ENCODE results near the gene MT1X.
A peak's percentile ranks its signal among the peaks of the same experiment; 100 is the strongest.
"Not testable (repeated sequence)": the region's sequence is repeated elsewhere in the genome, so short reads cannot be mapped to it uniquely, and the experiment has no call there.

Gene MT1X

GRCh38 chr16:56717532-56717931 is 35.3 kb downstream of the MT1X start:
- not testable (repeated sequence) for H3K4me3 Mint-ChIP-seq, H3K9me3 Mint-ChIP-seq, H3K4me1 Mint-ChIP-seq, DNase-seq, H3K27ac Mint-ChIP-seq, H3K36me3 Mint-ChIP-seq
- CTCF ChIA-PET: interaction anchor here (0.7 to 1.1 kb wide), 2 partner anchors 42 to 189 kb away, joined by 3 to 5 read pairs; no protein-coding TSS in a partner anchor
- H3K27me3 Mint-ChIP-seq: peaks cover 17% of the 10 kb centered on the region

- H3K4me1 Mint-ChIP-seq: no peaks in the 10 kb centered on the region
- no peaks in the 10 kb centered on the region for H3K36me3 Mint-ChIP-seq
- DNase-seq: no peak
- no peaks in the 10 kb centered on the region for H3K9me3 Mint-ChIP-seq
- no peak overlapping the region for H3K4me3 Mint-ChIP-seq
- CTCF ChIA-PET: no interaction called here
- peaks cover 14% of the 10 kb centered on the region for H3K27me3 Mint-ChIP-seq
- H3K27ac Mint-ChIP-seq: no peak overlapping the region
Measured at GRCh38 chr16:56722200-56722842, 40.1 kb downstream of the MT1X start.

- no peak for DNase-seq
Measured at GRCh38 chr16:56724191-56724590, 41.9 kb downstream of the MT1X start.

DNA sequence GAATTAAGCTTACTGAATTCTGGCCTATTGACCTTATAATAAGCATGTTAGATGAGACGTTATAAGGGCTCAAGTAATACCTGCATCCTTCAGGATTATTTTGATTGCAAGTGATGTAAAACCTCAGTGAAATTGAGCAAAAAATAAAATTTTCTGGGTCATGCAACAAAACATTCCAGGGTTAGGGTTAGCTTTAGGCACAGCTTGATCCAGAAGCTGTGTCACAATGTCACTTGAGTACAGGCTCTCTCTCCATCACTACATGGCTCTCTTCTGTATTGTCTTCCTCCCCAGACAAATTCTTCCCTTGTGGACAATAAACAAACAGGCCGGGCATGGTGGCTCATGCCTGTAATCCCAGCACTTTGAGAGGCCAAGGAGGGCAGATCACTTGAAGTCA is 44.0 kb downstream of the MT1X start:
- H3K27ac Mint-ChIP-seq: no peak overlapping the region
- no peaks in the 10 kb centered on the region for H3K36me3 Mint-ChIP-seq
- CTCF ChIA-PET: no interaction called here
- H3K4me3 Mint-ChIP-seq: no peak overlapping the region
- no peak for DNase-seq
- peaks cover 13% of the 10 kb centered on the region for H3K4me1 Mint-ChIP-seq
- peaks cover 12% of the 10 kb centered on the region for H3K27me3 Mint-ChIP-seq
- no peaks in the 10 kb centered on the region for H3K9me3 Mint-ChIP-seq

More at GRCh38 chr16:56724191-56724590, 41.9 kb downstream of the MT1X start:
- CTCF ChIA-PET: interaction anchor here (1.1 kb wide), 1 partner anchor 22 kb away, joined by 3 read pairs; no protein-coding TSS in a partner anchor
- Mint-ChIP-seq H3K4me1 (peaks cover 8% of the 10 kb centered on the region), H3K27ac (no peak overlapping the region), H3K9me3 (no peaks in the 10 kb centered on the region), H3K36me3 (no peaks in the 10 kb centered on the region), H3K27me3 (peaks cover 14% of the 10 kb centered on the region), H3K4me3 (no peak overlapping the region)

DNA sequence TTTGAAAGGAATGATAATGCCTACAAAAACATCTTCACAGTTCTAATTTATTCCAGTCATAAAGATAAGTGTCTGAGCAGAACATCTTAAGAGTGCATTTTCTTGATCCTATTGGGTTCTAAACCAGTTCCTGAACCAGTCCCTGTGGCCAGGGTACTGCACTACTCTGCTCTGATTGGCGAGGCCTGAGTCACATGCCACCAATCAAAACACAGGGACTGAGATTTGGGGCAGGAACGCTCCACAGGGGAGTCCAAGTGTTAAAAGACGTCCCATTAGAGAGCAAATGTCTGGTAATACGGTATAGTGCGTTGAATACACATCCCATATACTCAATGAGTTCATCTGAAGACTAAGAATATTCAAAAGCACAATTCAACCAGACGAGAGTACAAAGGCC is 44.7 kb downstream of the MT1X start:
- no peak for DNase-seq
- CTCF ChIA-PET: no interaction called here
- Mint-ChIP-seq H3K4me3 (no peak overlapping the region), H3K9me3 (no peaks in the 10 kb centered on the region), H3K4me1 (peaks cover 13% of the 10 kb centered on the region), H3K27me3 (peaks cover 10% of the 10 kb centered on the region), H3K27ac (no peak overlapping the region), H3K36me3 (no peaks in the 10 kb centered on the region)

DNA sequence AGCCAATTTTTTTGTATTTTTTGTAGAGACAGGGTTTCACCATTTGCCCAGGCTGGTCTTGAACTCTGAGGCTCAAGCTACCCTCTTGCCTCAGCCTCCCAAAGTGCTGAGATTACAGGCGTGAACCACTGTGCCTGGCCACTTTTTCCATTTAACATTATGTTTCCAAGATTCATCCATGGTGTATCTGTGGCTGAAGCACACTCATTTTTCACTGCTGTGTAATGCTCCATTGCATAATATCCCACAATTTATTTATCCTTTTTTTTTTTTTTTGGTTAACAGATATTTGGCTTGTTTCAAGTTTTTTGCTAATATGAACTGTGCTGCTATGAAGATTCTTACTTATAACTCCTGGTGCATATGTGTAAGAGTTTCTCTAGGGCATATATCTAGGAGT is 45.8 kb downstream of the MT1X start:
- Mint-ChIP-seq H3K4me3 (no peak overlapping the region), H3K27me3 (peaks cover 5% of the 10 kb centered on the region), H3K9me3 (no peaks in the 10 kb centered on the region), H3K36me3 (no peaks in the 10 kb centered on the region), H3K4me1 (peaks cover 13% of the 10 kb centered on the region), H3K27ac (no peak overlapping the region)
- CTCF ChIA-PET: interaction anchor here (0.7 to 1.4 kb wide), 3 partner anchors 18 to 65 kb away, joined by 4 to 6 read pairs (median 4); no protein-coding TSS in a partner anchor
- no peak for DNase-seq

DNA sequence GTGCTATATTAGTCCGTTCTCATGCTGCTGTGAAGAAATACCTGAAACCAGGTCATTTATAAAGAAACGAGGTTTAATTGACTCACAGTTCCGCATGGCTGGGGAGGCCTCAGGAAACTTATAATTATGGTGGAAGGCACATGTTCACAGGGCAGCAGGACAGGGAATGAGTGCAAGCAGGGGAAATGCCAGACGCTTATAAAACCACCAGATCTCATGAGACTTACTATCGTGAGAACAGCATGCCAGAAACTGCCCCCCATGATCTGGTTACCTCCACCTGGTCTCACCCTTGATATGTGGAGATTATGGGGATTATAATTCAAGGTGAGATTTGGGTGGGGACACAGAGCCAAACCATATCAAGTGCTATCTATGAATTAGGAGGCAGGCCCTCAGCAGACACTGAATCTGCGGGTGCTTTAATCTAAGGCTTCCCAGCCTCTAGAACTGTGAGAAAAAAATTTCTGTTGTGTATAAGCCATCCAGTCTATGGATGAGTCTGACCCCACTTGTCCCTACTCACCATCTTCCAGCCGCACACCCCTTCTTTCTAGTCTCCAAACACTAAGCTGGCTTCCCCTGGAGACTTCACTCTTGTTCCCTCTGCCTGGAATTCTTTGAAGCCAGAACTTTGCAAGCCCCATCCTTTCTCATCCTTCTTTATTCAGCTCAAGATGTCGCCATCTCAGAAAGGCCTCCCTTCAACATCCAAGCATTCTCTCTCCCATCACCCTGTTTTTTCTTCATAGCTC is 46.9 kb downstream of the MT1X start:
- Mint-ChIP-seq H3K27ac (peak overlapping the region; percentile 56), H3K4me3 (no peak overlapping the region), H3K4me1 (peaks cover 13% of the 10 kb centered on the region), H3K36me3 (no peaks in the 10 kb centered on the region), H3K27me3 (peaks cover 4% of the 10 kb centered on the region), H3K9me3 (no peaks in the 10 kb centered on the region)
- CTCF ChIA-PET: interaction anchor here (0.8 kb wide), 3 partner anchors 19 to 291 kb away, joined by 4 to 5 read pairs (median 4); no protein-coding TSS in a partner anchor
- DNase-seq: no peak

GRCh38 chr16:56729735-56730662 is 47.7 kb downstream of the MT1X start, which contains the start of gene NUP93:
TSS of gene NUP93 (plus strand) at chr16:56730129. CDS start at chr16:56748248, 18,119 bp downstream.
- Mint-ChIP-seq H3K9me3 (no peaks in the 10 kb centered on the region), H3K36me3 (no peaks in the 10 kb centered on the region), H3K4me1 (peaks cover 13% of the 10 kb centered on the region), H3K4me3 (no peak within 1 kb of the TSS), H3K27ac (peak within 1 kb of the TSS; percentile 68), H3K27me3 (no peaks in the 10 kb centered on the region)
- peak; percentile 94 for DNase-seq
- CTCF ChIA-PET: interaction anchor here (0.8 kb wide), 2 partner anchors 101 to 292 kb away, joined by 4 to 5 read pairs; no protein-coding TSS in a partner anchor

DNA sequence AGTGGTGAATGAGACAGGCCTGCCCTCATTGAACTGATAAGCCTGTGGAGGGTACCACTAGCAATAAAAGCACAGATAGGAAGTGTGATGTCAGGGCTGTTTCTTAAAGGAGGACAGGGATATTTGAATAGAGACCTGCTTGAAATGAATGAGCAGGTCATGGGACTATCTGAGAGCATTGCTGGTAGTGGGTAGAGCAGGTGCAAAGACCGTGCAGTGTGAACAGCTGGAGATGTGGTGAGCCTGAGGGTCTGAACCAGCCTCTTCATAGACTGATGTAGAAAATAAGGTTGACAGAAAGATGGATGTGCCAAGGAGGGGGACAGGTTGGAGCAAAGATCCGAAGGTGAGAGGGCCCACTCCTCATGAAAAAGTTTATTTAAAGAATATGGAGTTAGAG is 50.1 kb downstream of the MT1X start:
- Mint-ChIP-seq H3K27ac (no peak overlapping the region), H3K36me3 (no peaks in the 10 kb centered on the region), H3K4me1 (peaks cover 18% of the 10 kb centered on the region), H3K4me3 (no peak overlapping the region), H3K27me3 (no peaks in the 10 kb centered on the region), H3K9me3 (no peaks in the 10 kb centered on the region)
- no peak for DNase-seq
- CTCF ChIA-PET: interaction anchor here (1.5 kb wide), 1 partner anchor 156 kb away, joined by 3 read pairs; no protein-coding TSS in a partner anchor

GRCh38 chr16:56732832-56733231 is 50.6 kb downstream of the MT1X start:
- Mint-ChIP-seq H3K9me3 (no peaks in the 10 kb centered on the region), H3K36me3 (no peaks in the 10 kb centered on the region), H3K27ac (no peak overlapping the region), H3K4me1 (peaks cover 20% of the 10 kb centered on the region), H3K4me3 (no peak overlapping the region), H3K27me3 (no peaks in the 10 kb centered on the region)
- CTCF ChIA-PET: interaction anchor here (1.5 kb wide), 1 partner anchor 156 kb away, joined by 3 read pairs; no protein-coding TSS in a partner anchor
- no peak for DNase-seq

Measured in activated naive CD4-positive, alpha-beta T cell treated with anti-CD3 and anti-CD28 coated beads, Interleukin-2, amount 10 ng/mL, durations not matched to agents 7 days and 5 days (primary cell).